B cell (primary cell): ENCODE data around the gene POLR1G.

Source experiments
- CTCF ChIP-seq: fragments of 200-600 bp; IDR thresholded peaks from one replicate; pipeline ENCODE4 v1.8.0; 2022; ENCODE audit warnings: antibody characterized with exemption, mild to moderate bottlenecking
- EZH2 ChIP-seq: IDR thresholded peaks from 2 replicates; pipeline ENCODE4 v1.6.1; 2012; ENCODE audit warnings: borderline replicate concordance, low read depth, mild to moderate bottlenecking, moderate library complexity, low read length; ENCODE audit not compliant: insufficient read depth, poor library complexity, severe bottlenecking

DNA sequence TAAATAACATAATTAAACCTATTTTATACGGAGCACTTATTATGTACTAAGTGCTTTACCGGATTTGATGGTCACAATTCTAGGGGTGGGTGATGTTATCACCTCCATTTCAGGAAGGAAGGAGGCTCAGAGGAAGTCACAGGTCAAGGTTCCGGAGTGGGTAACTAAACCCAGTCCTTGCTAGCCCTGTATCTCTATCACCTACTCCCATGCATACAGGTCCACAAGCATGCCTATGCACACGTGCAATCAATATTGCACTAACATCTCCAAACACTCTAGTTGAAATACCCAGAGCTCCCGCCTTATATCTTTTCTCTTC, 43.5 kb downstream of the POLR1G start:
- TF ChIP-seq CTCF = no peak
- no peak for TF ChIP-seq EZH2
